HepG2 (cell line): ENCODE data around the gene CAPN10. TPM values are rescaled to one million over a fixed set of nuclear protein-coding genes. Genes with fewer than 3 reads are reported as not detected.

Experiments used
- HDAC2 ChIP-seq: sonication (generic); formaldehyde crosslinking; IDR thresholded peaks from 2 replicates; pipeline ENCODE4 v1.4.0; 2020; ENCODE audit warnings: missing genetic modification reagents
- JUND ChIP-seq: sonication (generic); formaldehyde crosslinking; IDR thresholded peaks from 2 replicates; pipeline ENCODE4 v1.8.0; 2022; ENCODE audit warnings: mild to moderate bottlenecking, missing genetic modification reagents
- MIXL1 ChIP-seq: IDR thresholded peaks from 2 replicates; pipeline ENCODE4 v1.6.1; 2016
- NAIF1 ChIP-seq: sonication (generic); formaldehyde crosslinking; IDR thresholded peaks from 2 replicates; pipeline ENCODE4 v1.5.0; 2020; ENCODE audit warnings: mild to moderate bottlenecking, missing genetic modification reagents, borderline replicate concordance
- NCOA5 ChIP-seq: sonication (generic); formaldehyde crosslinking; IDR thresholded peaks from 2 replicates; pipeline ENCODE4 v1.4.0; 2020; ENCODE audit warnings: missing genetic modification reagents
- NR2C2 ChIP-seq: sonication (generic); formaldehyde crosslinking; IDR thresholded peaks from 2 replicates; pipeline ENCODE4 v1.4.0; 2020; ENCODE audit warnings: missing genetic modification reagents, mild to moderate bottlenecking, moderate library complexity, borderline replicate concordance
- PPARG ChIP-seq: conservative IDR thresholded peaks from 2 replicates; pipeline ENCODE4 v1.6.1; 2016; ENCODE audit warnings: missing biosample characterization, missing genetic modification reagents
- SNAPC2 ChIP-seq: sonication (generic); formaldehyde crosslinking; IDR thresholded peaks from 2 replicates; pipeline ENCODE4 v1.8.1; 2022; ENCODE audit warnings: mild to moderate bottlenecking, missing genetic modification reagents
- TBX3 ChIP-seq: fragments of 450-650 bp; IDR thresholded peaks from 2 replicates; pipeline ENCODE4 v1.6.1; 2017; ENCODE audit warnings: antibody characterized with exemption, mild to moderate bottlenecking, inconsistent platforms, borderline replicate concordance
- TEAD3 ChIP-seq: optimal IDR thresholded peaks from 2 replicates; pipeline ENCODE3; 2016; ENCODE audit warnings: borderline replicate concordance
- TOPORS ChIP-seq: sonication (generic); formaldehyde crosslinking; IDR thresholded peaks from 2 replicates; pipeline ENCODE4 v1.8.0; 2023; ENCODE audit warnings: mild to moderate bottlenecking, missing genetic modification reagents
- ZBTB7A ChIP-seq: sonication (generic); formaldehyde crosslinking; IDR thresholded peaks from 2 replicates; pipeline ENCODE4 v1.8.0; 2022; ENCODE audit warnings: mild to moderate bottlenecking, missing genetic modification reagents
- ZNF101 ChIP-seq: sonication (generic); formaldehyde crosslinking; IDR thresholded peaks from 2 replicates; pipeline ENCODE4 v1.4.0; 2020; ENCODE audit warnings: mild to moderate bottlenecking, low read depth, missing genetic modification reagents, borderline replicate concordance
- ZNF17 ChIP-seq: sonication (generic); formaldehyde crosslinking; IDR thresholded peaks from 2 replicates; pipeline ENCODE4 v1.5.0; 2020; ENCODE audit warnings: mild to moderate bottlenecking, missing genetic modification reagents
- ZNF180 ChIP-seq: sonication (generic); formaldehyde crosslinking; IDR thresholded peaks from 2 replicates; pipeline ENCODE4 v1.4.0; 2020; ENCODE audit warnings: low read depth, missing genetic modification reagents, borderline replicate concordance
- ZNF207 ChIP-seq: fragments of 450-650 bp; IDR thresholded peaks from 2 replicates; pipeline ENCODE4 v1.6.1; 2016; ENCODE audit warnings: antibody characterized with exemption, borderline replicate concordance
- ZNF224 ChIP-seq: sonication (generic); formaldehyde crosslinking; IDR thresholded peaks from 2 replicates; pipeline ENCODE4 v1.5.0; 2020; ENCODE audit warnings: mild to moderate bottlenecking, missing genetic modification reagents
- ZNF567 ChIP-seq: sonication (generic); formaldehyde crosslinking; IDR thresholded peaks from 2 replicates; pipeline ENCODE4 v1.8.1; 2023; ENCODE audit warnings: mild to moderate bottlenecking, missing genetic modification reagents, borderline replicate concordance
- ZNF619 ChIP-seq: sonication (generic); formaldehyde crosslinking; IDR thresholded peaks from 2 replicates; pipeline ENCODE4 v1.4.0; 2020; ENCODE audit warnings: mild to moderate bottlenecking, missing genetic modification reagents
- ZNF652 ChIP-seq: IDR thresholded peaks from 2 replicates; pipeline ENCODE4 v1.6.1; 2016; ENCODE audit warnings: low read depth, borderline replicate concordance
- ZNF670 ChIP-seq: sonication (generic); formaldehyde crosslinking; IDR thresholded peaks from 2 replicates; pipeline ENCODE4 v1.8.0; 2022; ENCODE audit warnings: mild to moderate bottlenecking, missing genetic modification reagents, borderline replicate concordance
- polyA plus RNA-seq, 8 experiments: library from polyadenylated mRNA; depleted of rRNA in 3 of 8; stranded (reverse) in 7 of 8; unstranded in 1 of 8; fragments of >200 nt; fragmentation: Illumina TruSeq in 4 of 8; extraction: Trizol in 4 of 8; gene quantifications; 2 replicates each; pipeline versions ENCODE4 v1.2.1 to v1.2.3, GENCODE V29; 2011 to 2016; ENCODE audit warnings: low read depth in 4 of 8, missing spikeins in 1 of 8, mixed read lengths in 1 of 8; ENCODE audit not compliant: insufficient read depth in 1 of 8
- total RNA-seq, 5 experiments: library from RNA; depleted of rRNA; stranded (reverse); fragments of >200 nt; fragmentation: Illumina TruSeq; extraction: Trizol; gene quantifications; 2 replicates each; pipeline ENCODE4 v1.2.3, GENCODE V29; 2016; ENCODE audit warnings: low read depth in 1 of 5
- TF ChIP-seq, protein P1 (sequence below): sonication (generic); formaldehyde crosslinking; IDR thresholded peaks from 2 replicates; pipeline ENCODE4 v1.8.1; 2023; ENCODE audit warnings: mild to moderate bottlenecking, moderate library complexity, missing genetic modification reagents
- TF ChIP-seq, protein P2 (sequence below): sonication (generic); formaldehyde crosslinking; IDR thresholded peaks from 2 replicates; pipeline ENCODE4 v1.4.0; 2020; ENCODE audit warnings: missing genetic modification reagents, borderline replicate concordance
- TF ChIP-seq, protein P3 (sequence below): IDR thresholded peaks from 2 replicates; pipeline ENCODE4 v1.6.1; 2016; ENCODE audit warnings: control low read depth
- TF ChIP-seq, protein P4 (sequence below): IDR thresholded peaks from 2 replicates; pipeline ENCODE4 v1.6.1; 2016; ENCODE audit warnings: missing compliant biosample characterization, missing genetic modification reagents, borderline replicate concordance

Gene CAPN10
- total and polyA plus RNA-seq, 2 of the 13 experiments (the other 11 are each of a cell fraction or from before 2014, with no cell fraction given) = 27.6 to 32.4 TPM

DNA sequence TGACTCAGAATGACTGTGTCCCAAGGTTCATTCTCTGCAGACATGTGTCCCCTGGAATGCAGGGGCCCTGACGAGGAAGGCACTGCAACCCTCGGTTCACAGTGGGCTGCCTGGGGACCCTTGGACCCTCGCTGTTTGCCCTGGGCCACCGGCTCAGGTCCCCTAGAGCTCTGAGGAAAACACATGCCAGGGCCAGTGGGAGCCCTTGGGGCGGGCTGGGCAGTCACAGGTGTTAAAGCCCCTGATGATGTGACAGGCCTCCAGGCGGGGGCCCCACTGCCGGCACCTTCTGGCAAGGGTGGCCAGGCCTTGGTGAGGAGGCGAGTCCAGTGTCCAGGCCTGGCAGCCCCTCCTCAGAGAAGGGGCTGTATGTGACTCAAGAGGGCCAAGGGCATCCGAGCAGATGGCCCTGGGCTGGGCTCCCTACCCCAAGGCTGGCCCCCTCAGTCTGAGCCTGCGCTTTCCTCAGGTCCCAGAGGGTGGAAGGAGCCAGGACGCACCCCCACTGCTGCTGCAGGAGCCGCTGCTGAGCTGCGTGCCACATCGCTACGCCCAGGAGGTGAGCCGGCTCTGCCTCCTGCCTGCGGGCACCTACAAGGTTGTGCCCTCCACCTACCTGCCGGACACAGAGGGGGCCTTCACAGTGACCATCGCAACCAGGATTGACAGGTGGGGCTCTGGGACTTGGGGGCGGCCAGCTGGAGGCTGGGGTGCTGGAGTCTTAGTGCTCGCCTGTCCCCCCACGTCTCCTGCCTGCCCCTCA is 11.1 kb downstream of the CAPN10 start (continued):
- TF ChIP-seq ZNF670 (CRISPR knock-in tag) = no peak; the same call in 1 of the 2 replicates
- TF ChIP-seq ZNF101 (CRISPR knock-in tag) = no peak
- peak; percentile 40; the same call in 1 of the 2 replicates for TF ChIP-seq SNAPC2
- peak; percentile 37; the same call in 1 of the 2 replicates for TF ChIP-seq TBX3
- no peak for TF ChIP-seq NCOA5 (CRISPR knock-in tag)
- TF ChIP-seq ZNF652 (CRISPR knock-in tag) = no peak
- TF ChIP-seq JUND (CRISPR knock-in tag) = peak; percentile 69
- no peak for TF ChIP-seq TOPORS (CRISPR knock-in tag)
- no peak for TF ChIP-seq ZNF180 (CRISPR knock-in tag)
- no peak for TF ChIP-seq NR2C2 (CRISPR knock-in tag)
- peak; percentile 53; the same call in 1 of the 2 replicates for TF ChIP-seq HDAC2 (CRISPR knock-in tag)
- TF ChIP-seq, protein P1, sequence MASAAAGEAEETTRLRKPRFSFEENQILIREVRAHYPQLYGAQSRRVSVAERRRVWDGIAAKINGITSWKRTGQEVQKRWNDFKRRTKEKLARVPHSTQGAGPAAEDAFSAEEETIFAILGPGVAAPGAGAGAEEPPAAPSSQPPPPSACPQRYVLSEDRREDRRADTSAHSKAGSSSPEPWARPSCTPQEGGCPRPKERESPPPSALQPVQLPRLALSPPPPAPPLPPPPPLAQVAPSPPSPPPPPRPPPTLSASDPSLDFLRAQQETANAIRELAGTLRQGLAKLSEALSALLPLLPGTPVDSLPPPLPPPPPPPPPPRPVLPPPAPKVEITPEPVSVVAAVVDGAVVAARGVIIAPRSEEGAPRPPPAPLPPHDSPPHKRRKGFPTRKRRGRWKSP (CRISPR knock-in tag) = no peak
- TF ChIP-seq, protein P2, sequence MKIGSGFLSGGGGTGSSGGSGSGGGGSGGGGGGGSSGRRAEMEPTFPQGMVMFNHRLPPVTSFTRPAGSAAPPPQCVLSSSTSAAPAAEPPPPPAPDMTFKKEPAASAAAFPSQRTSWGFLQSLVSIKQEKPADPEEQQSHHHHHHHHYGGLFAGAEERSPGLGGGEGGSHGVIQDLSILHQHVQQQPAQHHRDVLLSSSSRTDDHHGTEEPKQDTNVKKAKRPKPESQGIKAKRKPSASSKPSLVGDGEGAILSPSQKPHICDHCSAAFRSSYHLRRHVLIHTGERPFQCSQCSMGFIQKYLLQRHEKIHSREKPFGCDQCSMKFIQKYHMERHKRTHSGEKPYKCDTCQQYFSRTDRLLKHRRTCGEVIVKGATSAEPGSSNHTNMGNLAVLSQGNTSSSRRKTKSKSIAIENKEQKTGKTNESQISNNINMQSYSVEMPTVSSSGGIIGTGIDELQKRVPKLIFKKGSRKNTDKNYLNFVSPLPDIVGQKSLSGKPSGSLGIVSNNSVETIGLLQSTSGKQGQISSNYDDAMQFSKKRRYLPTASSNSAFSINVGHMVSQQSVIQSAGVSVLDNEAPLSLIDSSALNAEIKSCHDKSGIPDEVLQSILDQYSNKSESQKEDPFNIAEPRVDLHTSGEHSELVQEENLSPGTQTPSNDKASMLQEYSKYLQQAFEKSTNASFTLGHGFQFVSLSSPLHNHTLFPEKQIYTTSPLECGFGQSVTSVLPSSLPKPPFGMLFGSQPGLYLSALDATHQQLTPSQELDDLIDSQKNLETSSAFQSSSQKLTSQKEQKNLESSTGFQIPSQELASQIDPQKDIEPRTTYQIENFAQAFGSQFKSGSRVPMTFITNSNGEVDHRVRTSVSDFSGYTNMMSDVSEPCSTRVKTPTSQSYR (CRISPR knock-in tag) = peak; percentile 21; the same call in 1 of the 2 replicates
- no peak for TF ChIP-seq ZNF17 (CRISPR knock-in tag)
- no peak for TF ChIP-seq ZNF619 (CRISPR knock-in tag)
- TF ChIP-seq ZBTB7A (CRISPR knock-in tag) = peak; percentile 99
- TF ChIP-seq ZNF207 = no peak
- TF ChIP-seq TEAD3 = peak; percentile 99
- TF ChIP-seq, protein P3, sequence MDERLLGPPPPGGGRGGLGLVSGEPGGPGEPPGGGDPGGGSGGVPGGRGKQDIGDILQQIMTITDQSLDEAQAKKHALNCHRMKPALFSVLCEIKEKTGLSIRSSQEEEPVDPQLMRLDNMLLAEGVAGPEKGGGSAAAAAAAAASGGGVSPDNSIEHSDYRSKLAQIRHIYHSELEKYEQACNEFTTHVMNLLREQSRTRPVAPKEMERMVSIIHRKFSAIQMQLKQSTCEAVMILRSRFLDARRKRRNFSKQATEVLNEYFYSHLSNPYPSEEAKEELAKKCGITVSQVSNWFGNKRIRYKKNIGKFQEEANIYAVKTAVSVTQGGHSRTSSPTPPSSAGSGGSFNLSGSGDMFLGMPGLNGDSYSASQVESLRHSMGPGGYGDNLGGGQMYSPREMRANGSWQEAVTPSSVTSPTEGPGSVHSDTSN (CRISPR knock-in tag) = no peak
- TF ChIP-seq ZNF224 (CRISPR knock-in tag) = no peak
- TF ChIP-seq ZNF567 (CRISPR knock-in tag) = no peak
- 0 out of 2 replicates have a peak, but pooled peaks have one; percentile 26 for TF ChIP-seq MIXL1 (CRISPR knock-in tag)
- no peak; the same call in 1 of the 2 replicates for TF ChIP-seq PPARG (CRISPR knock-in tag)
- TF ChIP-seq, protein P4, sequence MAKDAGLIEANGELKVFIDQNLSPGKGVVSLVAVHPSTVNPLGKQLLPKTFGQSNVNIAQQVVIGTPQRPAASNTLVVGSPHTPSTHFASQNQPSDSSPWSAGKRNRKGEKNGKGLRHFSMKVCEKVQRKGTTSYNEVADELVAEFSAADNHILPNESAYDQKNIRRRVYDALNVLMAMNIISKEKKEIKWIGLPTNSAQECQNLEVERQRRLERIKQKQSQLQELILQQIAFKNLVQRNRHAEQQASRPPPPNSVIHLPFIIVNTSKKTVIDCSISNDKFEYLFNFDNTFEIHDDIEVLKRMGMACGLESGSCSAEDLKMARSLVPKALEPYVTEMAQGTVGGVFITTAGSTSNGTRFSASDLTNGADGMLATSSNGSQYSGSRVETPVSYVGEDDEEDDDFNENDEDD (CRISPR knock-in tag) = peak; percentile 31; the same call in 1 of the 2 replicates
- no peak for TF ChIP-seq NAIF1 (CRISPR knock-in tag)
